Calu3 (cell line): ENCODE results near the gene CAVIN1. TPM values are rescaled to one million over a fixed set of nuclear protein-coding genes. Genes with fewer than 3 reads are reported as not detected.
"Not testable (repeated sequence)": the region's sequence is repeated elsewhere in the genome, so short reads cannot be mapped to it uniquely, and the experiment has no call there.

Experiments
- BruUV-seq: library from RNA; stranded (reverse); fragments of 400-500 nt; replicated peaks from 2 replicates; lab custom pipeline; 2021; lab: Mats Ljungman, UMichigan
- CTCF ChIA-PET: fragments of 300-600 bp; sonication (Branson Sonifier 250); formaldehyde crosslinking; loops from one replicate; lab custom pipeline; 2022; ENCODE audit warnings: antibody characterized with exemption; lab: Charles Lee
- DNase-seq: peaks from one replicate; pipeline ENCODE4 v3.0.0; 2022
- H3K27ac Mint-ChIP-seq: one replicate; pipeline ENCODE4 v1.8.0; 2022; ENCODE audit warnings: mixed read lengths; ENCODE audit not compliant: unreplicated experiment
- H3K27me3 Mint-ChIP-seq: one replicate; pipeline ENCODE4 v1.8.0; 2022; ENCODE audit warnings: mixed read lengths; ENCODE audit not compliant: unreplicated experiment
- H3K36me3 Mint-ChIP-seq: one replicate; pipeline ENCODE4 v1.8.0; 2022; ENCODE audit warnings: mild to moderate bottlenecking, moderate library complexity, mixed read lengths; ENCODE audit not compliant: insufficient read depth, unreplicated experiment
- H3K4me1 Mint-ChIP-seq: one replicate; pipeline ENCODE4 v1.8.0; 2022; ENCODE audit warnings: mild to moderate bottlenecking, low read depth, mixed read lengths; ENCODE audit not compliant: unreplicated experiment
- H3K4me3 Mint-ChIP-seq: one replicate; pipeline ENCODE4 v1.8.0; 2022; ENCODE audit warnings: mild to moderate bottlenecking, low read depth, moderate library complexity, mixed read lengths; ENCODE audit not compliant: unreplicated experiment
- H3K9me3 Mint-ChIP-seq: one replicate; pipeline ENCODE4 v1.8.0; 2022; ENCODE audit warnings: low read depth, mixed read lengths; ENCODE audit not compliant: unreplicated experiment
- CTCF ChIP-seq: fragments of 200-600 bp; IDR thresholded peaks from one replicate; pipeline ENCODE4 v1.8.0; 2022; ENCODE audit warnings: antibody characterized with exemption; ENCODE audit not compliant: unreplicated experiment
- intact Hi-C: fragments of 100-400 bp; cut with micrococcal nuclease; formaldehyde crosslinking; loops from one replicate; pipeline ENCODE4 v1.10.0; 2022; ENCODE audit not compliant: unreplicated experiment
- total RNA-seq: library from RNA; stranded (reverse); gene quantifications from 2 replicates; pipeline ENCODE4 v1.2.3, GENCODE V29; 2022

Gene CAVIN1
- total RNA-seq, 1 experiment from 2014 or later = 4.0 TPM

- H3K4me1 Mint-ChIP-seq = peaks cover 45% of the 10 kb centered on the region
- no peaks in the 10 kb centered on the region for H3K27me3 Mint-ChIP-seq
- H3K27ac Mint-ChIP-seq = no peak overlapping the region
- CTCF ChIA-PET = interaction anchor here (0.6 to 3.0 kb wide), 14 partner anchors 15 to 181 kb away, joined by 3 to 13 read pairs (median 5); partner anchors contain the start of gene STAT3
- H3K9me3 Mint-ChIP-seq = no peaks in the 10 kb centered on the region
- DNase-seq = peak; percentile 69
- no TSS peak for BruUV-seq
- H3K4me3 Mint-ChIP-seq = no peak overlapping the region
- intact Hi-C loops = loop anchor here (10.0 kb wide), 1 partner anchor 288 kb away; the partner anchor contains the start of gene DHX58
- H3K36me3 Mint-ChIP-seq = no peaks in the 10 kb centered on the region
- TF ChIP-seq CTCF = peak; percentile 26
These were observed 19.9 kb downstream of the CAVIN1 start for GRCh38 chr17:42403150-42403549.

DNA sequence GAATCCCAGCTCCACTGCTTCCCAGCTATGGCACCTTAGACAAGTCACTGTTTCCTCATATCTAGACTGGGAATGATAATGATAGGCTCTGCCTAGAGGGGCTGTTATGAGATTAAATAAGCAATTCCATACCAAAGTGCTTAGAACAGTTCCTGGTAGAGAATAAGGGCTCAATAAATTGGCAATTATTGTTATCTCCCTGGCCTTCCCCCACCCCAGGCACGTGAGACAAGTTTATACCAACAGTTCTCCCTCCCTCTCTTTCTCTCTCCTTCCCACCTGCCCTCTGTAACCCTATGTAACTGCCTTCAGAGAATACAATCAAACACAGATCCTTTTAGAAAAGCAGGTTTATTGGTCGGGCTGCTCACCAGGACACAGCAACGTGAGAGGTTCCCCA, 20.9 kb downstream of the CAVIN1 start:
- Mint-ChIP-seq H3K9me3 (no peaks in the 10 kb centered on the region), H3K4me3 (no peak overlapping the region), H3K36me3 (no peaks in the 10 kb centered on the region), H3K4me1 (peaks cover 38% of the 10 kb centered on the region), H3K27me3 (no peaks in the 10 kb centered on the region), H3K27ac (peak overlapping the region; percentile 14)
- CTCF ChIA-PET = interaction anchor here (0.6 to 3.0 kb wide), 6 partner anchors 73 to 386 kb away, joined by 3 to 10 read pairs (median 4); no protein-coding TSS in a partner anchor
- intact Hi-C loops = loop anchor here (10.0 kb wide), 1 partner anchor 287 kb away; the partner anchor contains the start of gene DHX58
- BruUV-seq = no TSS peak
- no peak for DNase-seq
- no peak for TF ChIP-seq CTCF

- H3K4me3 Mint-ChIP-seq, H3K36me3 Mint-ChIP-seq, H3K27ac Mint-ChIP-seq, H3K27me3 Mint-ChIP-seq, DNase-seq, BruUV-seq, H3K9me3 Mint-ChIP-seq: not testable (repeated sequence)
- intact Hi-C loops = loop anchor here (10.0 kb wide), 1 partner anchor 286 kb away; the partner anchor contains the start of gene DHX58
- CTCF ChIA-PET = interaction anchor here (0.6 to 1.1 kb wide), 3 partner anchors 76 to 104 kb away, joined by 3 to 6 read pairs (median 5); no protein-coding TSS in a partner anchor
- H3K4me1 Mint-ChIP-seq = peaks cover 36% of the 10 kb centered on the region
These were observed 22.1 kb downstream of the CAVIN1 start for GRCh38 chr17:42400844-42401375.

GRCh38 chr17:42399948-42400843, 22.9 kb downstream of the CAVIN1 start:
- H3K9me3 Mint-ChIP-seq = no peaks in the 10 kb centered on the region
- intact Hi-C loops = loop anchor here (10.0 kb wide), 1 partner anchor 285 kb away; the partner anchor contains the start of gene DHX58
- no peak for DNase-seq
- CTCF ChIA-PET = interaction anchor here (0.5 to 1.8 kb wide), 8 partner anchors 9 to 1245 kb away, joined by 3 to 9 read pairs (median 4); partner anchors contain the start of gene STAT3
- H3K27me3 Mint-ChIP-seq = no peaks in the 10 kb centered on the region
- TF ChIP-seq CTCF = no peak
- H3K4me1 Mint-ChIP-seq = peaks cover 36% of the 10 kb centered on the region
- H3K36me3 Mint-ChIP-seq = no peaks in the 10 kb centered on the region
- no TSS peak for BruUV-seq
- no peak overlapping the region for H3K27ac Mint-ChIP-seq
- H3K4me3 Mint-ChIP-seq = no peak overlapping the region
